Endodermal cell (in vitro differentiated cells): Measurements from ENCODE around the gene HOXD3. TPM values are rescaled to one million over a fixed set of nuclear protein-coding genes. Genes with fewer than 3 reads are reported as not detected.
A peak's percentile ranks its signal among the peaks of the same experiment; 100 is the strongest.

Experiments
- DNase-seq: peaks from one replicate; pipeline ENCODE4 v3.0.0-alpha.2; 2017
- H3K27ac ChIP-seq: 2 replicates; pipeline ENCODE4 v1.5.1; 2013; ENCODE audit warnings: mild to moderate bottlenecking, low read depth, low read length, moderate library complexity
- H3K27me3 ChIP-seq: 2 replicates; pipeline ENCODE4 v1.6.1; 2013; ENCODE audit warnings: mild to moderate bottlenecking, low read length, moderate library complexity; ENCODE audit not compliant: insufficient read depth, control insufficient read depth, poor library complexity, severe bottlenecking
- H3K36me3 ChIP-seq: 2 replicates; pipeline ENCODE4 v1.7.0; 2013; ENCODE audit warnings: mild to moderate bottlenecking, low read length, moderate library complexity; ENCODE audit not compliant: control insufficient read depth, insufficient read depth
- H3K4me1 ChIP-seq: one replicate; pipeline ENCODE4 v1.7.0; 2013; ENCODE audit warnings: low read length; ENCODE audit not compliant: control insufficient read depth, insufficient read depth
- H3K4me3 ChIP-seq: 2 replicates; pipeline ENCODE4 v1.5.1; 2013; ENCODE audit warnings: mild to moderate bottlenecking, low read length, moderate library complexity
- H3K9ac ChIP-seq: 2 replicates; pipeline ENCODE4 v1.6.1; 2013; ENCODE audit warnings: mild to moderate bottlenecking, low read length, moderate library complexity; ENCODE audit not compliant: poor library complexity, severe bottlenecking; ENCODE audit errors: extremely low read depth
- H3K9me3 ChIP-seq: 2 replicates; pipeline ENCODE4 v1.6.1; 2013; ENCODE audit warnings: mild to moderate bottlenecking, low read length, moderate library complexity; ENCODE audit not compliant: control insufficient read depth
- H3K27ac Mint-ChIP-seq: 2 replicates; pipeline ENCODE4 v1.8.0; 2020; ENCODE audit warnings: mixed read lengths
- H3K27me3 Mint-ChIP-seq: 2 replicates; pipeline ENCODE4 v1.8.0; 2021; ENCODE audit warnings: mild to moderate bottlenecking, mixed read lengths; ENCODE audit not compliant: insufficient read depth
- H3K36me3 Mint-ChIP-seq: 2 replicates; pipeline ENCODE4 v1.8.0; 2020; ENCODE audit warnings: low read depth, mixed read lengths
- H3K4me1 Mint-ChIP-seq: 2 replicates; pipeline ENCODE4 v1.8.0; 2020; ENCODE audit warnings: mixed read lengths
- H3K4me3 Mint-ChIP-seq: 2 replicates; pipeline ENCODE4 v1.8.0; 2020; ENCODE audit warnings: mild to moderate bottlenecking, moderate library complexity, mixed read lengths
- H3K9me3 Mint-ChIP-seq: 2 replicates; pipeline ENCODE4 v1.8.0; 2020; ENCODE audit warnings: mild to moderate bottlenecking, mixed read lengths
- CTCF ChIP-seq: fragments of 200-600 bp; sonication (generic); conservative IDR thresholded peaks from 2 replicates; pipeline ENCODE4 v1.5.0; 2021; ENCODE audit warnings: antibody characterized with exemption, mild to moderate bottlenecking
- WGBS, 2 experiments: methylation state at CpG; one replicate each; pipeline versions ENCODE4 v1.1.5 to v1.1.7; 2013; ENCODE audit warnings: missing lambda C conversion rate in 2 of 2, mixed read lengths in 1 of 2; ENCODE audit not compliant: insufficient coverage in 1 of 2, insufficient read length in 1 of 2; 5-methylcytosine and 5-hydroxymethylcytosine counted together
- total RNA-seq, 2 donors: library from RNA; stranded (reverse); fragmentation: NEBNext Ultra II Directional in 1 of 2; extraction: Animal tissue kit (Norgen Biotek cat#: 25700) in 1 of 2; gene quantifications; 2 replicates in 1 of 2; 3 replicates in 1 of 2; pipeline ENCODE4 v1.2.1, GENCODE V29; 2021

The HOXD3 gene
- total RNA-seq, 2 donors from 2014 or later = not detected

- Histone ChIP-seq H3K9me3 (no peaks in the 10 kb centered on the region), H3K27me3 (peaks cover 99% of the 10 kb centered on the region), H3K9ac (no peak overlapping the region), H3K27ac (no peak overlapping the region), H3K4me1 (peaks cover 10% of the 10 kb centered on the region), H3K4me3 (peak overlapping the region; percentile 58), H3K36me3 (no peaks in the 10 kb centered on the region)
- H3K4me1 Mint-ChIP-seq = peaks cover 37% of the 10 kb centered on the region
- peak; percentile 71 for DNase-seq
- 12 to 17% methylated on average over 13 to 28 of the region's 28 CpGs for WGBS, 2 experiments
- H3K9me3 Mint-ChIP-seq = no peaks in the 10 kb centered on the region
- H3K27me3 Mint-ChIP-seq = peaks cover 87% of the 10 kb centered on the region
- TF ChIP-seq CTCF = no peak
- peak overlapping the region; percentile 48 for H3K4me3 Mint-ChIP-seq
- no peaks in the 10 kb centered on the region for H3K36me3 Mint-ChIP-seq
- H3K27ac Mint-ChIP-seq = no peak overlapping the region
These were observed 32.9 kb downstream of the HOXD3 start for GRCh38 chr2:176189681-176190641.

GRCh38 chr2:176192351-176192750 is 35.2 kb downstream of the HOXD3 start:
- Mint-ChIP-seq H3K36me3 (peaks cover 1% of the 10 kb centered on the region), H3K27me3 (peaks cover 79% of the 10 kb centered on the region), H3K27ac (no peak overlapping the region), H3K4me1 (peaks cover 37% of the 10 kb centered on the region), H3K4me3 (no peak overlapping the region), H3K9me3 (peaks cover 2% of the 10 kb centered on the region)
- H3K9me3 ChIP-seq = no peaks in the 10 kb centered on the region
- no peak overlapping the region for H3K27ac ChIP-seq
- no peak for TF ChIP-seq CTCF
- peak; percentile 63 for DNase-seq
- H3K36me3 ChIP-seq = no peaks in the 10 kb centered on the region
- 0% methylated on average over 1 of the region's 1 CpG; no CpG with 5 or more reads in 1 of the 2 experiments for WGBS, 2 experiments
- H3K4me1 ChIP-seq = peaks cover 10% of the 10 kb centered on the region
- H3K27me3 ChIP-seq = peaks cover 76% of the 10 kb centered on the region
- H3K4me3 ChIP-seq = peak overlapping the region; percentile 8
- no peak overlapping the region for H3K9ac ChIP-seq

DNA sequence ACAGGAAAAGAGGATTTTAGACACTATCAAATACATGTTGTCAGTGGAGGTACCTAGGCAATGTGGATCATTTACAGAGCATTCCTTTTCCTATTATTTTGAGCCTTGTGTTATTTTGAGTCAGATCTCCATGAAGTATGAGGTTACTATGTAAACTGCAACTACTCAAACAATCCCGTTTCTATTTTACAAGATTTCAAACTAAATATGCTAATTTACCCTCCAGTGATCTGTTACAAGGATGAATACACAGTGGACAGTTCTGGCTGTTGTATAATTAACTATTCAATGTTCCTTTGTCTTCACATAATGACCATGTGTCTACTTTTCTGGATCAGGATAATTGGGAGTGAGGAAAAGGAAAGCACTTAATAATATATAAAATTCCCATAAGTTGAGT is 35.9 kb downstream of the HOXD3 start:
- Histone ChIP-seq H3K9me3 (no peaks in the 10 kb centered on the region), H3K27ac (no peak overlapping the region), H3K9ac (no peak overlapping the region), H3K36me3 (no peaks in the 10 kb centered on the region), H3K4me3 (no peak overlapping the region), H3K4me1 (peaks cover 10% of the 10 kb centered on the region), H3K27me3 (peaks cover 76% of the 10 kb centered on the region)
- no peak for DNase-seq
- Mint-ChIP-seq H3K4me3 (no peak overlapping the region), H3K27me3 (peaks cover 79% of the 10 kb centered on the region), H3K9me3 (peaks cover 2% of the 10 kb centered on the region), H3K27ac (no peak overlapping the region), H3K36me3 (peaks cover 1% of the 10 kb centered on the region), H3K4me1 (peaks cover 32% of the 10 kb centered on the region)
- WGBS, 2 experiments = 44% methylated on average over 1 of the region's 1 CpG; no CpG with 5 or more reads in 1 of the 2 experiments
- no peak for TF ChIP-seq CTCF
